Lower leg skin (tissue), 3 donors: ENCODE results near the gene POLR3E.

Source experiments
- POLR2A ChIP-seq, 2 donors: fragments of 450-650 bp; IDR thresholded peaks; one replicate each; pipeline ENCODE4 v1.6.1; 2016 to 2017; ENCODE audit warnings: antibody characterized with exemption in 2 of 2, mild to moderate bottlenecking in 1 of 2, moderate library complexity in 1 of 2
- TF ChIP-seq, protein P1 (sequence below), 3 donors: fragments of 450-650 bp; IDR thresholded peaks; one replicate each; pipeline ENCODE4 v1.5.1; 2016; ENCODE audit warnings: antibody characterized with exemption in 3 of 3, mild to moderate bottlenecking in 3 of 3, moderate library complexity in 2 of 3

DNA sequence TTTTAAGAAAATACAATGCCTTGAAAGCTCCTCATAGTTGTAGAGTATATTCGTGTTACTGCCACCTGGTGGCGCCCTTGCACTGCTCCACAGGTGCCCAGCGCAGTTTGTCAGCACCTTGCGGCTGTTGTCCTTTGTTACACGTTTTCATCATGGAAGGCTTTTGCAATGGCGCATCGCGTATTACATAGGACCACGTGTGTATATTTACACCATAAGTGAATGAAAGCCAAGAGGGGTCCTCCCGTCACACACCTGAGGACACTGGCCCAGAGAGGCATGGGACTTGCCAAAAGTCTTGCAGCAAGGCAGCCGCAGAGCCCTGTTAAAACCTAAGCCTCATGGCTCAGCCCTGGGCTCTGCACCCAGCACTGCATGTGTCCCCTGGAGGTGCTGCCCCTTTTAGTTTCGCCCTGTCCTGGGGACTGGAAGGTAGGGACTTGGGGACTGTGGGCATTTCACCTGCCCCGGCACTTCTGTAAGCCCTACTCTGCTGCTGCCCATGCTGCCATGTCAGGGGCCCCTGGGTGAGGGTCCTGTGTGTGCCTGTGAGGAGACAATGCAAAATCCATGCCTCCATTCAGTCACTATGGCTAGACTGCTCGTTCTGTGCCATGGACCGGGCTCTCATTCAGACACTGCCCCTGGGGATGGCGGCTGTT, 24.3 kb downstream of the POLR3E start:
- TF ChIP-seq, protein P1, sequence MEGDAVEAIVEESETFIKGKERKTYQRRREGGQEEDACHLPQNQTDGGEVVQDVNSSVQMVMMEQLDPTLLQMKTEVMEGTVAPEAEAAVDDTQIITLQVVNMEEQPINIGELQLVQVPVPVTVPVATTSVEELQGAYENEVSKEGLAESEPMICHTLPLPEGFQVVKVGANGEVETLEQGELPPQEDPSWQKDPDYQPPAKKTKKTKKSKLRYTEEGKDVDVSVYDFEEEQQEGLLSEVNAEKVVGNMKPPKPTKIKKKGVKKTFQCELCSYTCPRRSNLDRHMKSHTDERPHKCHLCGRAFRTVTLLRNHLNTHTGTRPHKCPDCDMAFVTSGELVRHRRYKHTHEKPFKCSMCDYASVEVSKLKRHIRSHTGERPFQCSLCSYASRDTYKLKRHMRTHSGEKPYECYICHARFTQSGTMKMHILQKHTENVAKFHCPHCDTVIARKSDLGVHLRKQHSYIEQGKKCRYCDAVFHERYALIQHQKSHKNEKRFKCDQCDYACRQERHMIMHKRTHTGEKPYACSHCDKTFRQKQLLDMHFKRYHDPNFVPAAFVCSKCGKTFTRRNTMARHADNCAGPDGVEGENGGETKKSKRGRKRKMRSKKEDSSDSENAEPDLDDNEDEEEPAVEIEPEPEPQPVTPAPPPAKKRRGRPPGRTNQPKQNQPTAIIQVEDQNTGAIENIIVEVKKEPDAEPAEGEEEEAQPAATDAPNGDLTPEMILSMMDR (IDR thresholded peaks at IDR 0.05), result peak in 1 of 3 donors; percentile 49
- TF ChIP-seq POLR2A (IDR thresholded peaks at IDR 0.05), result no peak
